AG09319 (cell line): ENCODE data around the gene ACAD10.
"Not testable (repeated sequence)": the region's sequence is repeated elsewhere in the genome, so short reads cannot be mapped to it uniquely, and the experiment has no call there.

Source experiments
- DNase-seq: peaks from one replicate; pipeline ENCODE4 v3.0.0-alpha.2; 2010; ENCODE audit warnings: low read depth; ENCODE audit errors: extremely low read depth
- TF ChIP-seq, protein P1 (sequence below): IDR thresholded peaks from 2 replicates; pipeline ENCODE4 v1.5.1; 2011; ENCODE audit warnings: low read depth, mild to moderate bottlenecking, inconsistent platforms, low read length, moderate library complexity

ACAD10 gene

DNA sequence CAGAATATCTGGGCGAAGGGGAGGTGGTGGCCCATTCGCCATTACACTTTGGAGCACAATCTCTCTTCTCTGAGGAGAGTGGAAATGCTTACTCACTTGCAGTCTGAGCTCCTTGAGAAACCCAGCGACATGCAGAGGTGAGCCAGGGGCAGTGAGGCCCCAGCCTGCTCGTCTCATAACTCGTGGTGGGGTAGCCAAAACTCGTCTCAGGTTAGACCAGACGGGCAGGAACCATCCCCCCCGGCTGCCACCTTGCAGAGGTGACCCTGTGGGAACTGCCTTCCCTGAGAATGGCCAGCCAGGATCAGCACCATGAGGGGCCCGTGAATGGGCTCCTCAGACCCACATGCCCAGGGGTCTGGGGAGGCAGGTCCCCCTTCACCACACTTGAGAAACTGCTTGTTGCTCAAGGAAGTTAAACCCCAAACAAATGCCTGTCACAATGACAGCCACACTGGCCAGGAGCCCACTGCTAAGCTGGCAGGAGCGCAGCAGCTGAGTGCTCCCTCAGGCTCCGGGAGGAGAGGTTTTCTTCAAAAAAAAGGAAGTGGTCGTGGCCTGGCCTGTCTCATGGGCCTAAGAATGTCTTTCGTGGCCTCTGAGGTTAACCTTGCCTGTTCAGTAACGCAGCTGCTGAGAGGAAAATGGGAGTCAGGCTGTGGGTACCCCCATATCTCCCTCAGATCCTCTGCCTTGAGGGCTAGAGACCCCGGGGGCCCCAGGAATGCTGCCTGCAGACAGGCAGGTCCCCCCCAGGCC is 71.7 kb downstream of the ACAD10 start:
- no peak for DNase-seq
- TF ChIP-seq, protein P1, sequence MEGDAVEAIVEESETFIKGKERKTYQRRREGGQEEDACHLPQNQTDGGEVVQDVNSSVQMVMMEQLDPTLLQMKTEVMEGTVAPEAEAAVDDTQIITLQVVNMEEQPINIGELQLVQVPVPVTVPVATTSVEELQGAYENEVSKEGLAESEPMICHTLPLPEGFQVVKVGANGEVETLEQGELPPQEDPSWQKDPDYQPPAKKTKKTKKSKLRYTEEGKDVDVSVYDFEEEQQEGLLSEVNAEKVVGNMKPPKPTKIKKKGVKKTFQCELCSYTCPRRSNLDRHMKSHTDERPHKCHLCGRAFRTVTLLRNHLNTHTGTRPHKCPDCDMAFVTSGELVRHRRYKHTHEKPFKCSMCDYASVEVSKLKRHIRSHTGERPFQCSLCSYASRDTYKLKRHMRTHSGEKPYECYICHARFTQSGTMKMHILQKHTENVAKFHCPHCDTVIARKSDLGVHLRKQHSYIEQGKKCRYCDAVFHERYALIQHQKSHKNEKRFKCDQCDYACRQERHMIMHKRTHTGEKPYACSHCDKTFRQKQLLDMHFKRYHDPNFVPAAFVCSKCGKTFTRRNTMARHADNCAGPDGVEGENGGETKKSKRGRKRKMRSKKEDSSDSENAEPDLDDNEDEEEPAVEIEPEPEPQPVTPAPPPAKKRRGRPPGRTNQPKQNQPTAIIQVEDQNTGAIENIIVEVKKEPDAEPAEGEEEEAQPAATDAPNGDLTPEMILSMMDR = no peak

DNA sequence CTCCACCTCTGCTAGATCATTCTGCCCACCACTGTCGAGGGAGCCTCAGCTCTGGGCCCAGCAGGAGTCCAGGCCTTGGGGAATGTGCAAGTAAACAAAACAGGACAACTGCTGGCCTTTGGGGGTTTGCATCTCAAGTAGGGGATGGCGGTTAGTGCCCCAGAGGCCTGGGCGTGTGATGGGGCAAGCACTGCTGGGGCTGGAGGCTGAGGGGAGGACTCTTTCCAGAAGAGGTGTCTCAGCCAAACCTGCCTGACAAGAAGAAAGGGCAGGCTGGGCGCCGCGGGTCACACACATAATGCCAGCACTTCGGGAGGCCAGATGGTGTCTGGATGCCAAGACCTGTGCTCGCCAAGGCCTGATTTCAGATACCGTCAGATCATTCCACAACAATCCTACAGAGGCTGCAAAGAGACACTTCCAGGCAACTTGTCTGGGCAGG is 72.3 kb downstream of the ACAD10 start:
- no peak for DNase-seq
- TF ChIP-seq, protein P1 = no peak

DNA sequence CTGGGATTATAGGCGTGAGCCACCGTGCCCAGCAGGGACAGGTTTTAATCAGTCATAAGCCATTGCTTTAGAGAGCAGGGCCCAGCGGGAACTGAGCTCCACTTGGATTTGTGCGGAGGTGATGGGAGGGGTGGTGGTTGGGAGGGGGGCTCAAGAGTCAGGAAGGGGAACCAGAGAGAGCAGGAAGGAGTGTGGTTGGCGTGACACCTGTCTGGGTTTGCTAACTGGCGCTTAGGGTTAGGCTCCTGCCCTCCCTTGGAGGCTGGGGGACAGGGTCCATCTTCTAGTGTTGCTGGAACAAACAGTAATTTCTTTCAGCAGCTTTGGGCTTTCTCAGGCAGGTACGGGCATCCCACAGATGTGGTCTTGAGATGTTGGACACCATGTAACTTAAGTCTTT is 73.4 kb downstream of the ACAD10 start:
- no peak for DNase-seq
- TF ChIP-seq, protein P1 = no peak

DNA sequence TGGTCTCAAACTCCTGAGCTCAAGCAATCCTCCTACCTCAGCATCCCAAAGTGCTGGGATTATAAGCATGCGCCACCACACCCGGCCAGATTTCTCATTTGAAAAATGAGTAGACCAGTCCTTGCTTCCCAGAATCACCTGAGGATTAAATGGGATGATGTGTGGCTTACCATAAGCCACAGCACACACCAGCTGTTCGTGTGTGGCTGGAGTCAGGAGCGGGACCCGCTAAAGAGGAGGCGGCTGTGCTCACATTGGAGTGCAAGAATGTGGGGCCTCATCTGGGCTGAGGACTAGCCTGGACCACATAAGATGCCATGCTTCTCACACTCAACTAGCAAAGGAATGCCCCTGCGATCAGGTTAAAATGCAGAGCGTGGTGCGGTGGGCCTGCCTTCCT is 74.1 kb downstream of the ACAD10 start:
- DNase-seq = no peak
- TF ChIP-seq, protein P1 = no peak

DNA sequence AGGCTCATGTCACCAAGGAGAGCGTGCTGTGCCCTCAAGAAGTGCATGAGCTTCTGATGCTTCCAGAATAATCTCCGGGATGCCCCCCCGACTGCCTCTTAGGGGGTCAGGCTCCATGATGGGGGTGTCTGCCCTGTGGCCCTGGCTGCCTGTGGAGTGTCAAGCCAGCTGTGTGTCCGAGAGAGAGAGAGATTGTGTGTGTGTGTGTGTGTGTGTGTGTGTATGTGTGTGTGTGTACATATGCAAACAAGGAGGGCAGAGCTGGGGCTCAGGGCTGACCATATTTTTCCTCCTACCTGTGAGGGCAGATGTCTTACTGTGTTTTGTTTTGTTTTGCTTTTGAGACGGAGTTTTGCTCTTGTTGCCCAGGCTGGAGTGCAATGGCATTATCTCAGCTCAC is 75.2 kb downstream of the ACAD10 start:
- no peak for DNase-seq
- TF ChIP-seq, protein P1 = no peak

DNA sequence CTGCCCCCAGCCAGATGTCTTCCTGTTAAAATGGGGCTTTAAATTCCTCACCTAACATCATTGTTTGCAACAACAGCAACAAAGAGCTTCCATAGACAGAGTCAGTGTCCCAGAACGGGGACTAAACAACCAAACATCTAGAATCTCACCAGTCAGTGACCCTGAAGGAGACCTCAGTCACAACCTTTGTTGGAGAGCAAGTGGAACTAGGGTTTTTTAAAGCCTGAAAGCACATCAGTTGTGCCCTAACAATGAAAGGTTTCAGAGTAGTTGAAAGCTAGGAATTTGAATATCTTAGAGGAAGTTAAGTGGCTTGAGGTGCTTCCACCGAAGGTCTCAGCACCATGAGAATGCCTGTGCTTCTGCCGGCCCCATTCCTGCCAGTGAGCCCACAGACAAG is 75.9 kb downstream of the ACAD10 start:
- TF ChIP-seq, protein P1 = no peak

DNA sequence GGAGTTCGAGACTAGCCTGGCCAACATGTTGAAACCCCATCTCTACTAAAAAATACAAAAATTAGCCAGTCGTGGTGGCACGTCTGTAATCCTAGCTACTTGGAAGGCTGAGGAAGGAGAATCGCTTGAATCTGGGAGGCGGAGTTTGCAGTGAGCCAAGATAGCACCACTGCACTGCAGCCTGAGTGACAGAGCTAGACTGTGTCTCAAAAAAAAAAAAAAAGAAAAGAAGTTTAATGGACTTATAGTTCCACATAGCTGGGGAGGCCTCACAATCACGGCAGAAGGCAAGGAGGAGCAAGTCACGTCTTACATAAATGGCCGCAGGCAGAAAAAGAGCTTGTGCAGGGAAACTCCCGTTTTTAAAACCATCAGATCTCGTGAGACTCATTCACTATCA is 77.7 kb downstream of the ACAD10 start:
- DNase-seq = not testable (repeated sequence)

More for the DNA sequence above, 75.9 kb downstream of the ACAD10 start:
- no peak for DNase-seq
